GM13977 (cell line): ENCODE data around the gene LIME1.

Source experiments
- DNase-seq: peaks from one replicate; pipeline ENCODE4 v3.0.0; 2012; ENCODE audit warnings: low spot score
- in situ Hi-C: fragments of 300-500 bp; cut with MboI; formaldehyde crosslinking; loops from one replicate; pipeline ENCODE4 v1.12.0; 2022; ENCODE audit warnings: low sequenced_read_pairs, low pct_unique_long_range_greater_than_20kb, mixed read lengths, inconsistent platforms; ENCODE audit not compliant: unreplicated experiment
- TF ChIP-seq, protein P1 (sequence below): IDR thresholded peaks from 2 replicates; pipeline ENCODE4 v1.5.1; 2012; ENCODE audit warnings: mild to moderate bottlenecking, control low read depth; ENCODE audit not compliant: insufficient read depth; ENCODE audit errors: extremely low read depth, missing control alignments

LIME1 gene

DNA sequence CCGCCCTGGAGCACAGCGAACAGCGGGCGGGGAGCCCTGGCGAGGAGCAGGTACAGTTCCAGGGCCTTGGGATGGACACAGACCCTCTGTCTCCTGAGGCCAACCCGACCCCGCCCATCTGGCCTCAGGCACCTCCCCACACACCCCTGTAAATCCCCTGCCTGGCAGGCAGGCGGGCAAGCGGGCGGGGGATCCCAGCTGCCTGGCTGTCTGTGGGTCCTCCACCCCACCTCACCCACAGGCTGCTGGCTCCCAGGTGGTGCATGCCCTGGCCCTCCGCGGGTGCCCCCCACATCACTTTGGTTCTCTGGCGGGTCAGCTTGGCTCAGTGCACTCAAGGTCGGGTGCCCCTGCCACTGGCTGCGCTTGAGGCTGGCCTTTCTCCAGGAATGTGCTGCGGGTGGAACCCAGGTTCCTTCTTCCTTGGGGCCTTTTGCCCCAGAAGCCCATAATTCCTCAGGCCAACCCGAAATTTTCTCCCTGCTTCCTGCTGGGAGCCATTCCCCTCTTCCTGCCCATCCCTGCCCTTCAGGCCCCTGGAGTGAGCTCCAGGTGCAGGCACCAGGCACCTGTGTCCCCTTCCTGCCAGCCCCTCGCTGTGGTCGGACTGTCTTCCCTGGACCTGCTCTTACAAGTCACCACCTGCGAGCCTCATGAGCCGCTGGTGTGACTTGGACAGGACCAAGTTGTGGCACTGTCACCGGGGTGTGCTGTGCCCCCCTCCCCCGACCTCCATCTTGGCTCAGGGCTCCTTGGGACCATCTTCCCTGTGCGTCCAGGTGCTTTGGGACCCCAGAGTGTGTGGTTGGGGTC, 45.4 kb upstream of the LIME1 start:
- TF ChIP-seq, protein P1, sequence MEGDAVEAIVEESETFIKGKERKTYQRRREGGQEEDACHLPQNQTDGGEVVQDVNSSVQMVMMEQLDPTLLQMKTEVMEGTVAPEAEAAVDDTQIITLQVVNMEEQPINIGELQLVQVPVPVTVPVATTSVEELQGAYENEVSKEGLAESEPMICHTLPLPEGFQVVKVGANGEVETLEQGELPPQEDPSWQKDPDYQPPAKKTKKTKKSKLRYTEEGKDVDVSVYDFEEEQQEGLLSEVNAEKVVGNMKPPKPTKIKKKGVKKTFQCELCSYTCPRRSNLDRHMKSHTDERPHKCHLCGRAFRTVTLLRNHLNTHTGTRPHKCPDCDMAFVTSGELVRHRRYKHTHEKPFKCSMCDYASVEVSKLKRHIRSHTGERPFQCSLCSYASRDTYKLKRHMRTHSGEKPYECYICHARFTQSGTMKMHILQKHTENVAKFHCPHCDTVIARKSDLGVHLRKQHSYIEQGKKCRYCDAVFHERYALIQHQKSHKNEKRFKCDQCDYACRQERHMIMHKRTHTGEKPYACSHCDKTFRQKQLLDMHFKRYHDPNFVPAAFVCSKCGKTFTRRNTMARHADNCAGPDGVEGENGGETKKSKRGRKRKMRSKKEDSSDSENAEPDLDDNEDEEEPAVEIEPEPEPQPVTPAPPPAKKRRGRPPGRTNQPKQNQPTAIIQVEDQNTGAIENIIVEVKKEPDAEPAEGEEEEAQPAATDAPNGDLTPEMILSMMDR = no peak
- in situ Hi-C loops = no loop called here
- no peak for DNase-seq

DNA sequence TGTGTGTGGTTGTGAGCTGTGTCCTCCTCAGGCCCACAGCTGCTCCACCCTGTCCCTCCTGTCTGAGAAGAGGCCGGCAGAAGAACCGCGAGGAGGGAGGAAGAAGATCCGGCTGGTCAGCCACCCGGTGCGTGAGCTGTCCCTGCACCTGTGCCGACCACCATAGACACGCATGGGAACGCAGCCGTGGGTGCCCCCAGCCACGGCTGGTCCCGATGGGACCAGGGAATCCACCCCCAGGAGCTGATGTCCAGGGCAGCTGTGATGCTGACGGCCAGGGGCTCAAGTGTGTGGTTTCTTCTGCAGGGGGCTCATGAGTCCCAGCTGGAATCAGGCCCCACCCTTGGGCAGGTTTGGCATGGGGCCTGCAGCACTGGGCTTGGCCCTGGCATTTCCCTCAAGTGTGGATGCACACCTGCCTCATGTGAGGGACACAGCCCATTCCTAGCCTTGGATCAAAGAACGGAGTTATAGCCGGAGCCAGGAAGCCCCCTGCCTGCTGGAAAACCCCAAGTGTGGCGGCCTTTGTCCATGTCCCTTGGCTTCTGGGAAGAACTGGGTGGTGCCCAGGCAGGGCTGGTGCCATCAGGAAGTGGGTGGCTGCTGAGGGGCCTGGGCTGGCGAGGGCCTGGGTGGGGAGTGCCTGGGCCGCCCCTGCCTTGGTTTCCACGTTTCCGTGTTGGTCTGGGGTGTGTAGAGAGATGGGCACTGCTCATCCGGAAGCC, 44.6 kb upstream of the LIME1 start:
- DNase-seq = no peak
- TF ChIP-seq, protein P1 = no peak
- in situ Hi-C loops = no loop called here

DNA sequence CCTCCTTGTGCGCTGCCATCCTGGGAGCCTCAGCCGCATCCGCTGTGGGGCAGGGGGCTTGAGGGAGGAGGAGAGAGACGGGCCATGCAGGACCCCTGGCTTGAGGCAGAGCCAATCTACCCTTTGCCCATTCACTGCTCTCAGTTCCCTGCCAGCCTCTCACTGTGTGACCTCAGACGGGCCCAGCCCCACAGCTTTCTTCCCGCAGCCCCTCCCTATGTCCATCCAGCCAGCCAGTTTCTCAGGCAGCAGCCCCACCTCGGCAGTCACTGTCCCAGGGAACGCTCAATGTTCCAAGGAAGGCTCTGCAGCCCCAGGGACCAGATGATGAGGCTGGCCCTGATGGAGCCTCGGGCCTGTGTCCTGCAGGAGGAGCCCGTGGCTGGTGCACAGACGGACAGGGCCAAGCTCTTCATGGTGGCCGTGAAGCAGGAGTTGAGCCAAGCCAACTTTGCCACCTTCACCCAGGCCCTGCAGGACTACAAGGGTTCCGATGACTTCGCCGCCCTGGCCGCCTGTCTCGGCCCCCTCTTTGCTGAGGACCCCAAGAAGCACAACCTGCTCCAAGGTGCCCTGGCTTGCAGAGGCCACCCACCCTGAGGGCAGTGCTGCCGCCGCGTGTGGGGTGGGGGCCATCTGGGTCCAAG, 43.9 kb upstream of the LIME1 start:
- no peak for DNase-seq
- TF ChIP-seq, protein P1 = no peak
- in situ Hi-C loops = no loop called here

DNA sequence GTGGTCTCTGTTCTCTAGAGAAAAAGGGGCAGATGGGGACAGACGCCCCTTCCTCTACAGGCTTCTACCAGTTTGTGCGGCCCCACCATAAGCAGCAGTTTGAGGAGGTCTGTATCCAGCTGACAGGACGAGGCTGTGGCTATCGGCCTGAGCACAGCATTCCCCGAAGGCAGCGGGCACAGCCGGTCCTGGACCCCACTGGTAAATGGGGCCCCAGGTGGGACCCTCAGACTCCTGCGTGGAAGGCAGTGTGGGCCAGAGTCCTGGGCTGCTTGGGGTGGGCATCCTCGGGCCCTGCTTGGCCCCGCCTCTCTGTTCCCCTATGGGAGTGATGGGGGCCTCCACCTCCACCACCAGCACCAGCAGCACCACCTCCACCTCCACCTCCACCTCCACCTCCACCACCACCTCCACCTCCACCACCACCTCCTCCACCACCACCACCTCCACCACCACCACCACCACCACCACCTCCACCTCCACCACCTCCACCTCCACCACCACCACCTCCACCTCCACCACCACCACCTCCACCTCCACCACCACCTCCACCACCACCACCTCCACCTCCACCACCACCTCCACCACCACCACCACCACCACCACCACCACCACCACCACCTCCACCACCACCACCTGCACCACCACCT, 43.3 kb upstream of the LIME1 start:
- TF ChIP-seq, protein P1 = no peak
- in situ Hi-C loops = no loop called here

DNA sequence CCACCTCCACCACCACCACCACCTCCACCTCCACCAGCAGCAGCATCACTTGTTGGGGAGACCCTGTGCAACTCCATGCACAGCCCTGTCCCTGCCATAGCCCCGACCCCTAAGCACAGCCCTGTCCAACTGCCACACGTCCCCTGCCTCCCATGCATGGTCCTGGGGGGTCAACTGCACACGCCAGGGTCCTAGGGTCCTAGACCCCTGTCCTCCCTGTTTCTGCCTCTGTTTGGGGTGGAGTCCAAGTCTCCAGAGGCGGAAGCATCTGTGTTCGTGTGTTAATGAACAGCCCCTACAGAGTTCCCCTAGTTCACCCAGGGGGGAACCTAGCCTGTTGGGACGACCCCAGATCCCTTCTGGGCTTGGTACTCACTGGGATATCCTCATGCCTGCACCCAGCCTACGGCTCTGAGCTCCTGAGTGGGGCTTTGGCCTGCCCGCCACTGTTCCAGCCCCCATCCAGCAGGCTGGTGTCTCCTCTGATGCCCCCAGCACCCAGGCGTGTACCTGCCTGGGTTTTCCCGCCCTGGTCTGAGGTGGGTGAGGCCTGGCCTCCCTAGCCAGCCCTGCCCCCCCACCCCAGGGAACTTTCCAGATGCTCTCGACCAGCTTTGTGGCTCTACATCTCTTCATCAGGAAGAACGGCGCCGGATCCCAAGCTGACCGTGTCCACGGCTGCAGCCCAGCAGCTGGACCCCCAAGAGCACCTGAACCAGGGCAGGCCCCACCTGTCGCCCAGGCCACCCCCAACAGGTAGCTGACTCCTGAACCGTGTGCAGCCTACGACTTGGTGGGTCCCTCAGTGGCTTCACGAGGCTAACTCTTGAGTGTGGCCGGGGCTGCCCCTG, 42.5 kb upstream of the LIME1 start:
- in situ Hi-C loops = no loop called here
- DNase-seq = no peak
- TF ChIP-seq, protein P1 = no peak

More for the DNA sequence above, 43.3 kb upstream of the LIME1 start:
- no peak for DNase-seq
